GM20431 (cell line): ENCODE measurements around the gene FAM118B.
"Not testable (repeated sequence)": the region's sequence is repeated elsewhere in the genome, so short reads cannot be mapped to it uniquely, and the experiment has no call there.

Source experiments
- in situ Hi-C: fragments of 300-500 bp; cut with MseI, MboI; formaldehyde crosslinking; loops from one replicate; pipeline ENCODE4 v1.15.0; 2020; ENCODE audit warnings: low sequenced_read_pairs; ENCODE audit not compliant: unreplicated experiment

FAM118B gene

DNA sequence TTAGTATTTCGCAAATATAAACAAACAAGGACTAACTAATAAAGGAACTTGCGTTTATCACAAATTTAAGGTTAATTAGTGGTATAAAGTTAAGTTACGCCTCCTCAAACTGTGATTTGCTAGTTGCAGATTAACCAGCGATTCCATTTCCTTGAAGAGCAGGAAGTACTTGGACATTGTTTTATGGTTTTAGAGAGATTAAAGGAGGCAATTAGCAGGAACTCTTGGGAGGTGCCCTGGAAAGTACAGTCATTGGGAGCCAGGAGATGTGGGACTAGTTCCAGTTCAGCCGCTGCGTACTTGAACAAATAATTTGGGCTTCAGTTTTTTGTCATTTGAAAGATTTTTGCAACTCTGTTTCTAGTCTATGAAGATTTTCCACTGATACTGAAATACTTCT, 3.3 kb downstream of the FAM118B start:
- in situ Hi-C loops, result no loop called here

DNA sequence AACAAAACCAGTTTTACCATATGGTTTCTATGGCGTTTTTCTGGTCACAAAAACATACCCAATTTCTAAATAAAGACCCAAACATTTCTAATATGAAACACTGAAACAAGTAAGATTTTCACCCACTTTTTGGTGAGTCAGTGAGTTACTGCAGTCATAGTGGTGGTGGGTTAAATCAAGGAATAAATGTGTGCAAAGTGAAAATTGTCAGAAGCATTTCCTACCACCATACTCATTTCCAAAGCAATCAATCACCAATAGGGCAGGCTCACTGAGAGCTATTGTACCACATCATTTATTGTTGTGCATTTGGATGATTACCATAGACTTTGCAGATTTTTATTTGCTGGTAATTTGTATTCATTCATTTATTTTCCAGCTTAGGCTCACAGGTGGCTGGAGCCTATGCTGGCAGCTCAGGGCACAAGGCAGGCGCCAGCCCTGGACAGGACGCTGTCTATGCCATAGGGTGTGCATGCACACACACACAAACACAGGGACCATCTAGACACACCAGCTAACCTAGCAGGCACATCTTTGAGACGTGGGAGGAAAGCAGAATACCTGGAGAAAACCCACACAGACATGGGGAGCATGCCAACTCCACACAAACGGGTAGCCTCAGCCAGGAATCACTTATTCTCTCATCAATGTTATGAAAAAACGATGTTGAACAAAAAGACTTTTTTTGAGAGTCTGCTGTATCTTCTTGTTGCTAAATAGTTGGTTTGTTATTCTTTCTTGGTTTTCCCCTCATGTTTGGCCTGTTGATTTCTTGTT, 5.1 kb downstream of the FAM118B start:
- in situ Hi-C loops, result no loop called here

DNA sequence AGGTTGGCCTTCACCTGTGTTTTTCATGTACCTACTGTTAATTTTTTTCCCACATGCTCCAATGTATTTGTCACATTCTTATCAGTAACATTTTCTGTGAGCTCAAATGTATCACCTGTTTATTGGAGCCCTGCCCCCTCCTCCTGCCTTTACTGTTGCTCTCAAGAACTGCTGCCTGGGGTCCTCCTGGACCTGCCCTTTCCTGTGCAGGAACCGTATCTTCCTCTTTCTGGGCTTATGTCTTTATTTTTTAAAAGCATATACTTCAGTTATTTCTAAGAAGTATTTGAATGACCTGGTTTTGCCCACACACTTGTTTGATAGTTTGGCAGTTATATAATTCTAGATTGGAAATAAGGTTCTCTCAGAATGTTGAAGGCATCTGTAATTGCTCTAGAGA, 5.9 kb downstream of the FAM118B start:
- in situ Hi-C loops, result no loop called here

DNA sequence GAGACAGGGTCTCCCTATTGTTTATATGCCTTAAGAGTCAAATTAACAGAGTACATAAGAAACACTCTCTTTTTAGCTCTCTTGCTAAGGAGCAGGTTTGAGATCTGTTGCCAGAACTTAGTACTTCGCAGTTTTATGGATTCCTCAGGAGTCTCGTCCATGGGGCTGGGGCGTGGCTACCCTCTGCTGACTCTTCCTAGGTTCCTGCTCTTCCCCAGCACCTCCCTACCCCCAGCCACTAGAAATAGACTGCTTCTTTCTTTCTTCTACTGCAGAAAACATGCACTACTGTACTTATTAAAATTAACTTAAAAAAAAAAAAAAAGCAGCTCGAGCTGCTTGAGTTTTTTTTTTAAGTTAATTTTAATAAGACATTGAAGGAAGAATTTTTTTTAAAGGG, 8.0 kb downstream of the FAM118B start:
- in situ Hi-C loops, result no loop called here

DNA sequence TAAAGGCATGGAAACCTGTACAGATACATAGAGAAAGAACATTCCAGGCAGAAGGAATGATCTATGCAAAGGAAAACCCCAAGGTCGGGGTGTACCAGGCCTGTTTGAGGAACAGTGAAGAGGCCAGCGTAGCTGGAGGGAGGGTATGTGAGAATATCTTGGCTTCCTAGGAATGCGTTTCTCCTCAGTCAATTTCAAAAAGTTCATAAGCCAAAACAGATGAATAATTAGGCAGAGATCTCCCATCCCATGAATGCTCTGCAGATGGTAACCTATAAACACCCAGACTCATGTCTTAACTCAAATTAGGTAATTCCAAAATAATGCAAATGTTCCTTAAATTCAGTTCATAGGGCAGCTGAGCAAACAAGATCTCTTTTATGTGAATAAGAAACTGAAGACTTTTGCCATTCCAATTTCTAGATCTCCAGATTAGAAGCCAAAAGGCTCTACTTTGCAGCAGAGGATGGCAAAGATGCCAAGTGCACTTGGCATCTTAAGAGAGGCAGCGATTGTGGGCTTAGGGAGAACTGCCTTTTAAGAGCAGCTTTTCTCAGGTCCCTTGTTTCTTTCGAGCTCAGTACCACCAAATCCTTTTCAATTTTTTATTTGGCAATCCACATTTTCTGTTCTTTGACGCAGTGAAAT, 13.2 kb downstream of the FAM118B start:
- in situ Hi-C loops, result no loop called here

DNA sequence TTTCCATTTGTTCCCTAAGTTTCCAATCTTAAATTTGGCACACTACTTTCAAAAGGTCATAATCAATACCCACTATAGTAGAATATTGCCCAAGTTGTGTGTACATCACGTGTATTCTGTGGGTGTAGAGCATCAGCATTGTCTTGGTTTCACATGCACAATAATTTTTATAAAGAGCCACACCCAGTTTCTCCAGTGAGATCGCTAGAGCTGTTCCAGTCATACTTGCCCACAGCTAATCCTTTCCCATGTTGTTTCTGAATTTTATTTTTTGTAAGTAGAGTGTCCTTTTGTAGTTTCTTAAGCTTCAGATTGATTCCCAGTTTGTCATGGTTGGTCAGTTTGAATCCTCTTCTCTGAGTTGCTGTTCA, 13.7 kb downstream of the FAM118B start:
- in situ Hi-C loops, result no loop called here

DNA sequence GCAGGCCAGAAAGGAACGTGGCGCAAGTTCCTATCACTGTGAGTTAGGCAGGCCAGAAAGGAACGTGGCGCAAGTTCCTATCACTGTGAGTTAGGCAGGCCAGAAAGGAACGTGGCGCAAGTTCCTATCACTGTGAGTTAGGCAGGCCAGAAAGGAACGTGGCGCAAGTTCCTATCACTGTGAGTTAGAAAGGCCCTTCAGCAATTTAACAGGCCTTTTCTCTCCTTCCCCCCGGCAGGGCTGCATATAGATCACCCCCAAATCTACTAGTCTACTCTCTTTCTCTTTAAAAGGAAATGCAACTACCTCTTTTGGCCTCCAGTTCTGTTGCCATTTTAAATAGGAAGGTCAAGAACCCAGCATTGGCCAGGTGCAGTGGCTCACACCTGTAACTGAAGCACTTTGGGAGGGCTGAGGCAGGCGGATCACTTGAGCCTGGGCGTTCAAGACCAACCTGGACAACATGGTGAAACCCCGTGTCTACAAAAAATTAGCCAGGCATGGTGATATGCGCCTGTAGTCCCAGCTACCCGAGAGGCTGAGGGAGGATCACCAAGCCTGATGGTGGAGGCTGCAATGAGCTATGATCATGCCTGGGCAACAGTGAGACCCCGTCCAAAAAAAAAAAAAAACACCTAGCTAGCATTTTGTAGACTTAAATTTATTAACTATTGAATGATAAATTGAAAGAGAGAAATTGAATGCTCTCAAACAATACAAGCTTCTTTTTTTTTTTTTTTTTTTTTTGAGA, 14.9 kb downstream of the FAM118B start:
- in situ Hi-C loops, result no loop called here

DNA sequence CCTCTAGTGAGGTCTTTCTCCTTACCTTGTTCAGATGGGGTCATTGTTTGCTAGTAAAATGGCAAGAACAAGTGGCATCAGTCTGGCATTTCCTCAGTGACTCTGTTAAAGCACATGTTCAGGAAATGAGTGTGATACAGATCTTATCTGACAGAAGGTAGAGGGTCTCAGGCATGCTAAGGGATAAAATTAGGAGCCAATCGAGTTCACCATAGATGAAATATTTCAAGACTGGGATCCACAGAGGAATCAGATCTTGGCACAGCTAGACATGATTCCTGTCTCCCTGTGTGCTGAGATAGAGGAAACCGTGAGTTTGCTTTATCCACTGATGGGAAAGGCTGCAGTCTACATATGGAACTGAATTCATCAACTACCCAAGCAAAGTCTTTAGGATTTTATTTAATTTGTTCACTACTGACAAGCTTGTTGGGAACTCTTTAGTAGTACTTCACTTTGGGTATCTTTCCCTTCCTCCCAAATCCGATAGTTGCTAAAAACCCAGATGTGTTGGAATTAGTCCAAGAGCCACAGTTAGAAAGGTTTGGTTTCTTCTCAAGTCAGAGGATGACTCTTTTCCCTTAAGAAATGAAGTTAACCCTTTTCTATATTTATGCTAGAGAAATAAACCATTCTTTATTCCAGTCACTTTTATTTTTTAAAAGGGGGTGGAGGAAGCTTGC, 18.4 kb downstream of the FAM118B start:
- in situ Hi-C loops, result no loop called here

DNA sequence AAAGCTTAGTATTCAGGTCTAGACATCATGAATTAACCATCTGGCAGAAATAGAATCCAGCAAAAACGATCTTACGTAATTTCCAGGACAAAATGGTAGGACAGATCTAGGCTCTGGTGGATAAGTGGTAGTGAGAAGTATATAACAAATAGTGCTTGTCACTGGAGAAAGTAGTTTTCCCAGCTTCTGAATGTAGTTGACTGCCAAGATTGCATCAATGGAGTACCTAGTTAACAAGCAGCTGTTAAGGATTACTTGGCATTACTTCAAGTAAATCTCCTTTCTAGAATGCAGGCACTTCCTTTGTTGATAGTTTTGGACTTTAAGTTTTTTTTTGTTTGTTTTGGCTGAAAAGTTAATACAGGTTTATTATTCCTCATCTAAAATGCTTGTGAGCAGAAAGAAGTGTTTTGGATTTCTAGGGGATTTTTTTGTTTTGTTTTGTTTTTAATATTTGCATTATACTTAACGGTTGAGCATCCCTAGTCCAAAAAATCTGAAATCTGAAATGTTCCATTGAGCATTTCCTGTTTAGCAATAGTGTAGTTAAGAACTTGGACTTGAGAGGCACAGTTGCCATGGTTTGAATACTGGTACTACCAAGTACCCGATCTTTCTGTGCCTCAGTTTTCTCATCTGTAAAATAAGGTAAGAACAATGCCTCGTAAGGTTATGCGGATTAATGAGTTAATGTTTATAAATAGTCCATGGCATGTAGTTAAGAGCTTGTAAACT, 20.3 kb downstream of the FAM118B start:
- in situ Hi-C loops, result no loop called here

DNA sequence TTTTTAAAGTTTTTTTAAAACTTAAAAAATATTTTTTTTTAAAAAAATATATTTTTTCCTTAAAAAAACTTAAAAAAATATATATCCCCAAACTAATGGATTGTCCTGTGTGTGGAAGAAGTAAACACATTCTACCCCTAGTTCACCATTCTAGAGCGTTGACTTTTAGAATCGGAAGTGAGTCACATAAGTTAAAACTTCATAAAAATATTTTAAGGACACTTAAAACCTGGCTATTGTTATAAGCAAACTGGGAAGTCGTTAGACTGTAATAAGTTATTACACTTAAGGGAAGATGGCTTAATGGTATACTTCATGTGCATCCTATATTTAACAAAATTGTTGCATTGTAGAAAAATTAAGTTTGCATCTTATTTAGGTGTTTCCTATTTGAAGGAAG, 21.1 kb downstream of the FAM118B start:
- in situ Hi-C loops, result no loop called here

DNA sequence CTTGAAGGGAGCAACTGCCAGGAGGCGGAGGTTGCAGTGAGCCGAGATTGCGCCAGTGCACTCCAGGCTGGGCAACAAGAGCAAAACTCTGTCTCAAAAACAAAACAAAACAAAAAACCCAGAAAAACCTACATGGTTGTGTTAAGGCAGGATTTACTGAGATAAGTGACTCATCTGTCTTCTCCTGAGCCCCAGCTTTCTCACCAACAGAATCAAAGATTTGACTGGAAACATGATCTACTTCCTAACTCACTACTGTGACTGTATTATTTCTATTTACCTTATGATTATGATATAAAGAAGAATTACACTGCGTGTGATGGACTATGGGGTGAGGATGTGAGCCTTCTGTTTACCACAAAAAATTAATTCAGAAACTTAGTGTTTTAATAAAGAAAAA, 21.8 kb downstream of the FAM118B start:
- in situ Hi-C loops, result no loop called here

DNA sequence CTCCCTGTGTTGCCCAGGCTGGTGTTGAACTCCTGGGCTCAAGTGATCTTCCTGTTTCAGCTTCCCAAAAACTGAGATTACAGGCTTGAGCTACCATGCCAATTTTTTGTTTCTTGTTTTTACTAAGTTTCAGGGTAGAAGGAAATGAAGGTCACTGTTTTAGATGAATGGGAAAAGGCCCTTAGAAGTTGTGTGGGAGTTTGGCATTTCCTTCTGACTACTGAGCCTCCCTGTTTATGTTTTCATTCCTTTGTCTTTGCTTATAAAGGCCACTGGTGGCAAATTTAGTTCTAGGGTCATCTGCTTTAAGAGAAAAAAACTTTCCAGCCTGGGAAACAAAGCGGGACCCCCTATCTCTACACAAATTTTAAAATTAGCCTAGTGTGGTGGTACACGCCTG, 35.1 kb downstream of the FAM118B start:
- in situ Hi-C loops, result no loop called here

DNA sequence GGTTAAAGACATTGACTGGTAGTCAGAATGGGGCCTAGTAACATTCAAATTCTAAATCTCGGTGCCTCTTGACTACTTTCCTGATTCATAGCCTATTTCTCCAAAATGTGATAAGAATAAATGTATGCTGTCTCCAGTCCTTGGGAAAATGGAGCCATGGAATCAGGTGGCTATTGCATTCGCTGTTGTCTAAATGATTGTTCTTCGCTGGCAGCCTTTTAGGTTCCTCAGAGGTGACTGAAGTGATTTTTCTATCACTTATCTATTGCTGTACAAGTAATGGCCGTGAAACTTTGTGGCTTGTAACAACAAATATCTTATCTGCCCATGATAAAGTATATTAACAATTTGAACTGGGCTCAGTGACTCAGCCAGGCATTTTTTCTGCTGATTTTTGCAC, 41.7 kb downstream of the FAM118B start:
- in situ Hi-C loops, result no loop called here

DNA sequence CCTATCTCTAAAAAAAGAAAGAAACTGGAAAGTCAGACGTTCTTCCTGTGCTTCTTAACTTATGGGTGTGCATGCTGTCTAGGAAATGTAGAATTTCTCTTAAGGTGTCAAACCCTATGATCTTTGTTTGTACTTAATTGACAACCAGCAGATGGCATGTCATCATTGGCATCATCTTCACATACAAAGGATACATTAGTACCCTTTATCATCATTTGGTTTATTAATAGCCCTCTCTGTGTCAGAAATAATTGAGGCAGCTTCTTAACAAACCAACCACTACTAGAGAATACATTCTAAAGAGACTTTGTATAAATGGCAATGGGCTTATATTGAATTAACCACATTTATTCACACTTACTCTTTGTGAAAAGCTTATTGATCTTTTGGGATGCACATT, 43.2 kb downstream of the FAM118B start:
- in situ Hi-C loops, result no loop called here

DNA sequence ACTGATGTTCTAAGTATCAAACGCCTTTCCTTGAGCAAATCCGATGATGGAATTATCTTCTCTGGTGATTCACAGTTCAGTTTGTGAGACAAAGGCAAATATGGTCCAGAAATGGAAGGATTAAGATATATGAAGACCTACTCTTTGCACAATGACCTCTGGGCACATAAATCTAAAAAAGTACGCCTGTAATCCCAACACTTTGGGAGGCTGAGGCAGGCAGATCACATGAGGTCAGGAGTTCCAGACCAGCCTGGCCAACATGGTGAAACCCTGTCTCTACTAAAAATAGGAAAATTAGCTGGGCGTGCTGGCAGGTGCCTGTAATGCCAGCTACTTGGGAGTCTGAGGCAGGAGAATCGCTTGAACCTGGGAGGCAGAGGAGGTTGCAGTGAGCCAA, 43.9 kb downstream of the FAM118B start:
- in situ Hi-C loops, result not testable (repeated sequence)

DNA sequence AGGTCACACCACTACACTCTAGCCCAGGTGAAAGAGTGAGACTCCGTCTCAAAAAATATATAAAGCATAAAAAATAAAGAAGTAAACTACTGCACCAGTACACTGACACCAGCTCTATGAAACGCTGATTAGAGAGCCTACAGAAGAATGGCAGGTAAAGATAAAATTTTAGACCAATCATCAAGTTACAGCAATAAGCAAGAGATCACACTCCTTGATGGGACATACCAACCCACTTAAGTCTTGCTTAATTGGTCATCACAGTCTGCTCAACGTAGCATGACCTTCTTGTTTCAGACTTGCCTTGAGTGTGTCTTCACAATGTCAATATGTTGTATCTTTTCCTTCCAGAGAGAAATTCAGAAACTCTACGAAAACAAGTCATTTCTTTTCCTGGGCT, 44.6 kb downstream of the FAM118B start:
- in situ Hi-C loops, result no loop called here

DNA sequence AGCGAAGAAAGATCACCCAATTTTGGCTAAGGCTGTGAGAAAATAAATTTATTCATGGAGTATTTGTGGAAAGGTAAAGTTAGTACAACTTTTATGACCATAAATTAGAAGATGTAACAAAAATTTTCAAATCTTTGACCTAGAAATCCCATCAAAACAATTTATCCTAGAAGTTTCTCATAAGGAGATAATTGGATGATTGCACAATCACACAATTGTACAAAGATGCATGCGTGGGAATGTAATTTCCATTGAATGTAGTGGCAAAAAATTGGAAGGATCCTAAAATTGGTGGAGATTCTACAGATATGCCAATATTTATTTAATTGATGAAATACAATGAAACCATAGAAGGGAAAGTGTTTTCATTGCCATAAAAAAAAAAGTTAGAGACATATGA, 45.6 kb downstream of the FAM118B start:
- in situ Hi-C loops, result no loop called here

DNA sequence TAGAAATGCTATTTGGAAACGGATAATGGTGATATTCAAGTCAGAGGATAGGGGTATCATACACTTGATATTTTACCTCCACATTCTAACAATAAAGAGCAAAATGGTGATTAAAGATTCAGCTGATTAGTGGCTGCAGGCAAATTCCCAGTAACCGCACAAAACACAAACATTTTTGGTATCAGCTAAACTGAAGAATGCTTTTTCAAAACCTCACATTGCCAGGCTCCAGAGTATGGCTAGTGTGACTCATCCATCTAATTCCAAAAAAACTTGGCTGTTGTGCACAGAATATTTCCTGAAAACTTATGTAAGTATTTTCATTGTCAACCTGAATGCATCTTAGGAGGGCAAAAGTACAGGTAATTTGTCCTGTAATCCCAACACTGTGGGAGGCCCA, 46.2 kb downstream of the FAM118B start:
- in situ Hi-C loops, result no loop called here

DNA sequence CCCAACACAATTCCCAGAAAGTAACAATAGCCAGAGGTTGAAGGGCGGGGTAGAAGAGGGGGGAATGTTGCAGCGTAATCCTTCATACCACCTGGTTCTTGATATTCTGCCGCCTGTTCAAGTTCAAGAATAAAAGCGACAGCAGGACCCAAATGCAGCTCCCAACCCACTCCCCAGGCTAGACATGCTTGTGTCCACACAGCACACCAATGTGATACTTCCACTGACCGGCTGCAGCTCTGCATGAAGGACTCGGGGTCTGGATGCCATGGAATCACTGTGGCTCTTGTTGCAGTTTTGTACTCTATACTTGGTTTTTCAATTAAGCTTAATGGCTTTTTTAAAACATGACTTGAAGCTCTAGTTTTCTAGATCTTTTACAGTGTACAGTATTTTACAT, 50.6 kb downstream of the FAM118B start:
- in situ Hi-C loops, result no loop called here

DNA sequence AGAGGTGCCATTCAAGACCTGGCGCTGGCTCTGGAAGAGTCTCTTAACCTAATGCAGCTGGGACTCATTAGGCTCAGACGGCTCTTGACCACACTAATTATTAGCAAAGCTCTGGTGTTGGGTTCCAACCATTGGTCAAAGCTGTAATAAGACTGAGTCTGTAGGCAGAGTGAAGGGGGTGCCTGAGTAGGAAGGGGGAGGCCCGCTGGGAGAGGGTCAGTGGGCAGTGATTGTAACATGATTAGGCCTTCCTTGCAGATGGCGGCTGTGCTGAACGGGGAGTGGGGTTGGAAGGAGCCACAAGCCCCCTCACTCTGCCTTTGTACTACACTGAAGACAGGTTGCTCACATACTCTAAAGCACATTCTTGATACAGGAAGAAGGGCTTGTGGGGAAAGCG, 51.9 kb downstream of the FAM118B start:
- in situ Hi-C loops, result no loop called here
